ENCODE measurements around the gene ABCA7.

The ABCA7 gene

DNA sequence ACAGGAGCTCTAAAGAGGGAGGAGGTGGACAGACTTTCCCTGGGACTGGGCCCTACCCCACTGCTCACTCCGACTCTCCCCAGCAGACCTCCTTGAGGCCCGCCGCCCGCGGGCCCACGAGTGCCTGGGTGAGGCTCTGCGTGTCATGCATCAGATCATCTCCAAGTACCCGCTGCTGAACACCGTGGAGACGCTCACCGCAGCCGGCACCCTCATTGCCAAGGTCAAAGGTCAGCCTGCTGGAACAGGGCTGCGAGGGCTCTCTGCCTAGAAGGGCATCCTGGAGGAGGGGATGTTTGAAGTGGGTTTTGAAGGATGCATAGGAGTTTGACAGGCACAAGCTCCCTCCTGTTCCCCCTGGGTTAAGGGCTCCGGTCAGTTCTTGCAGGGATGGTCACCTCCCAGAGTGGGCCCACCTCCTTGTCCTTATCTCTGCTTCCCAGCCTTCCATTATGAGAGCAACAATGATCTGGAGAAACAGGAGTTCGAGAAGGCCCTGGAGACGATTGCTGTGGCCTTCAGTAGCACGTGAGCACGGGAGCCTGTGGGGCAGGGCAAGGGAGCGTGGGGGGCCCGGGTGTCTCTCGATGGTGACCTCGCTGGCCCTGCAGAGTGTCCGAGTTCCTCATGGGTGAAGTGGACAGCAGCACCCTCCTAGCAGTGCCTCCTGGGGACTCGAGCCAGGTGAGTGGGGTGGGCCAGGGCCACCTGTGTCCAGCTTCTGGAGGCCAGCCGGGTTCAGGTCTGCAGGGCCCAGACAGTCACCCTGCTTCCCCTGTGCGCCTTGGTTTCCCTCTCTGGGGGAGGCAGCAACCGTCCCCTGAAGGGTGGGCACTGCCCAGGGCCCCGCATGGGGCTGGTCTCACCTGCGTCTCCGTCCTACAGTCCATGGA lies 33.4 kb downstream of the ABCA7 start:
- DNase-seq, result peak; percentile 31

DNA sequence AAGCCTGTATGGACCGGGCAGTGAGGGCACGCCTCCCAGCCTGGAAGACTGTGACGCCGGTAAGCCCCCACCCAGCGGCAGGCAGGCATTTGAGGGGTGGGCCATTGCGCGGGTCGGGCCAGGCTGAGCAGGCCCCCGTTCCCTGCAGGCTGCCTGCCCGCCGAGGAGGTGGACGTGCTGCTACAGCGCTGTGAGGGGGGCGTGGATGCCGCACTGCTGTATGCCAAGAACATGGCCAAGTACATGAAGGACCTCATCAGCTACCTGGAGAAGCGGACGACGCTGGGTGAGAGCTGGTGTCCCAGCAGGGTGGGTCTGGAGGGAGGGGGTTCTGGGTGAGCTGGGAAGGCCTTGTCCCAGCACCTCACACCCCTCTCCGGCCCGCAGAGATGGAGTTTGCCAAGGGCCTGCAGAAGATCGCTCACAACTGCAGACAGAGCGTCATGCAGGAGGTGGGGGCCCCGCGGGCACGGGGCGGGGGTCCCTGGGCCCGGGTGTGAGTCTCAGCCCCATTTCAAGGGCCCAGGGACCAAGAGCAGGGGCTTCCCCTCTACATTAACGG lies 34.1 kb downstream of the ABCA7 start:
- DNase-seq, result peak; percentile 37

DNA sequence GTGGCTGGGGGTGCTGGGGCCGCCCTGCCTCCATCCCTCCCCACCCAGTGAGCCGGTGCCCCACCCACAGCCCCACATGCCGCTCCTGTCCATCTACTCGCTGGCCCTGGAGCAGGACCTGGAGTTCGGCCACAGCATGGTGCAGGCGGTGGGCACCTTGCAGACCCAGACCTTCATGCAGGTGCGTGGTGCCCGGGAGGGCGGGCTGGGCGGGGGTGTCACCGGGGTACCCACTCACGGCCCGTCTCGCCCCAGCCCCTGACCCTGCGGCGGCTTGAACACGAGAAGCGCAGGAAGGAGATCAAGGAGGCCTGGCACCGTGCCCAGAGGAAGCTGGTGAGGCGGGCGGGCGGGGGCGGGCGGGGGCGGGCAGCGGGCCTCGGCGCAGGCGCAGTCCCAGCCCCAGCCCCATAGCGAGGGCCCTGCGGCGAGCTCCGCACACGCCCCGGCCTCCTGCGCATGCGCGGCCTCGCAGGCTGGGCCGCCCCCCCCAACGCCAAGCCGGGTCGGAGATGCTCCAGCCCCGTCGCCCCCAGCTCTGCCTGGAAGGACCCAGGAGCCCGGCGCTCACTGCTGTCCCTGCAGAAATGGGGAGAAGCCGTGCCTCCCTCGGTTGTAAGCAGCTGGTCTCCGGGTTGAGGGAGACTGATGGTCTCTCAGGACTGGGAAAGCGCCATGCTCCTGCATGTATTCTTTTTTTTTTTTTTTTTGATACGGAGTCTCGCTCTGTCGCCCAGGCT lies 34.8 kb downstream of the ABCA7 start:
- DNase-seq, result peak; percentile 91

DNA sequence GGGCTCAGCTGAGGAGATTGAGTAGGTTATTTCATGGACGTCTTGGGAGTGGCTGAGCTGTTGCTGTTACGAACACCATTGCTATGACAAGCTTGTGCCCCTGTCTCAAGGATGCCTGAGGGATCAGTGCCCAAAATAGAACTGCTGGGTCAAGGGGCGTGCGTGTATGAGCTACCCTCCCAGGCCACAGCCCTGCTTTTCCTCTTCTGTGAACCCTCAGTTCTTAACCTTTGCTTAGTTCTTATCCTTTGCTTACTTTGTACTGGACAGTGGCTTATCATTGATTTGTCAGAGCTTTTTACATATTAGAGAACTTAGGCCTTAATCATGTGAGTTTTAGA lies 36.1 kb downstream of the ABCA7 start:
- no peak for DNase-seq

DNA sequence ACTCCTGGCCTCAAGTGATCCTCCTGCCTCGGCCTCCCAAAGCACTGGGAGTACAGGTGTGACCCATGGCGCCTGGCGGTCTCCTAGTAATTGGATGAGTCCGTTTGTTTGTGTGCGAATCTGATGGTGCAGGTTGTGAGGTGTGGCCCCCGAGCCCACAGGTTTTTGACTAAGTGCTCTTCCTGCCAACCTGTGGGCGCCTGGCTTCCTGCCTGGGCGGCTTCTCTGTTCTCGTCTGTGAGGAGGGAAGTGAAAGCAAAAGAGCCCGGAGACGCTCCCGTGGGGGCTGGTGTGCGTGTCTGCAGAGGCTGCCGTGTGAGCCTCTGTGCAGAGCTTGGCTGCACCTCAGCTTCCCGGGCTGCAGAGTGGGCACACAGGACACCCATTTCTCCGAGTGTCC lies 37.0 kb downstream of the ABCA7 start:
- peak; percentile 89 for DNase-seq

DNA sequence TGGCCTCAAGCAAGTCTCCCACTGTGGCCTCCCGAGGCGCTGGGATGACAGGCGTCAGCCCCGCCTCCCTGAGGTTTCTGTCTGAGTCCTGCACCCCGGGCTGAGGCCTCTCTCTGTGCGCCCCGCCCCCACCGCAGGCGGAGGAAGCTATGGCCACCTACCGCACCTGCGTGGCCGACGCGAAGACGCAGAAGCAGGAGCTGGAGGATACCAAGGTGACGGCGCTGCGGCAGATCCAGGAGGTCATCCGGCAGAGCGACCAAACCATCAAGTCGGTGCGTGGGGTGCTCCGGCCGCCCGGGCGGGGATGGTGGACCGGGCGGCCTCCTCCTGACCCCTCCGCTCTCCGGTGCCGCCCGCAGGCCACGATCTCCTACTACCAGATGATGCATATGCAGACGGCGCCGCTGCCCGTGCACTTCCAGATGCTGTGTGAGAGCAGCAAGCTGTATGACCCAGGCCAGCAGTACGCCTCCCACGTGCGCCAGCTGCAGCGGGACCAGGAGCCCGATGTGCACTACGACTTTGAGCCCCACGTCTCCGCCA lies 39.7 kb downstream of the ABCA7 start:
- DNase-seq, result peak; percentile 84

DNA sequence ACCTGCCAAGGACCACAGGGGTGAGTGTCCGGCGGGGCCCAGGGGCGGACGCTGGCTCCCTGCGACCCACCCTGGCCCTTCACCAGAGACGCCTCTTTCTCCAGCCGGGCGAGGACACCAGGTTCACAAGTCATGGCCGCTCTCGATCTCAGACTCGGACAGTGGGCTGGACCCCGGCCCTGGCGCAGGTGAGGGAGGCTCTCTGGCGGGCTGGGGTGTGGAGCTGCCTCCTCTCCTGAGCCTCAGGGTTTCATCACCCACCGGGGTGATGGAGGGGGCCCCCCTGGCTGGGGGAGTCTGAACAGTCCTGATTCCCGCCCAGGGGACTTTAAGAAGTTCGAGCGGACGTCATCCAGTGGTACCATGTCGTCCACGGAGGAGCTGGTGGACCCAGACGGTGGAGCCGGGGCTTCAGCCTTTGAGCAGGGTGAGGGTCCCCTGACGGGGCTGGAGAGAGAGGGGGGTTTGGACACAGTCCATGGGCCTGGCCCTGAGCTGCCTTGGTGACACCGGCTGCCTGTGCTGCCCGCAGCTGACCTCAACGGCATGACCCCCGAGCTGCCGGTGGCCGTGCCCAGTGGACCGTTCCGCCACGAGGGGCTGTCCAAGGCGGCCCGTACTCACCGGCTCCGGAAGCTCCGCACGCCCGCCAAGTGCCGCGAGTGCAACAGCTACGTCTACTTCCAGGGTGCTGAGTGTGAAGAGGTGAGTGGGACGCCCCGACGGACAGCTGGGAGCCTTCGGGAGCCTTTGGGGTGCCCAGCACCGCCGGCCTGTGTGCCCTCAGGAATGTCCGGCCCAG lies 40.7 kb downstream of the ABCA7 start:
- no peak for DNase-seq

DNA sequence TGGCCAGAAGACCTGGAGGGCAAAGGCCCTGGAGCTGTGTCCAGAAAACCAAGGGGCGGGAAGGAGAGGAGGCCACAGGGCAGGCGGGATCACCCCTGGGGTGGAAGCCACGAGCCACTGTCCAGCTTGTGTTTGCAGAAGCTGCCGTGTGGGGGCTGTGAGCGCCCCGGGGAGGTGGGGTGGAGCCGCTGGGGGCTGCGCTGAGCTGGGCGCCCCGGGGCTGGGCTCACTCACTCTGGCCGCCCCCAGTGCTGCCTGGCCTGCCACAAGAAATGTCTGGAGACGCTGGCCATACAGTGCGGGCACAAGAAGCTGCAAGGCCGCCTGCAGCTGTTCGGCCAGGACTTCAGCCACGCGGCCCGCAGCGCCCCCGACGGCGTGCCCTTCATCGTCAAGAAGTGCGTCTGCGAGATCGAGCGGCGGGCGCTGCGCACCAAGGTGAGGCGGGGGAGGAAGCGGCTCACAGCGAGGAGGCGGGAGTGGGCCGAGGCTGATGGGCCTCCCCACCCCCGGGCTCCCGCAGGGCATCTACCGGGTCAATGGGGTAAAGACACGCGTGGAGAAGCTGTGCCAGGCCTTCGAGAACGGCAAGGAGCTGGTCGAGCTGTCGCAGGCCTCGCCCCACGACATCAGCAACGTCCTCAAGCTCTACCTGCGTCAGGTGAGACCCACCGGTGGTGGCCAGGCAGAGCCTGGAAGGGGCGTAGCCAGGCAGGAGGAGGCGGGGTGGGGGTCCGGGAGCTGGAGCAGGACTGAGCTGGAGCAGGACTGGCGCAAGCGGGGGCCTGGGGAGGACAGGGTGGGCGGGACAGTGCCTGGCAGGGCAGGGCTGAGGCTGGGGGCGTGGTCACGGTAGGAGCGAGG lies 41.6 kb downstream of the ABCA7 start:
- DNase-seq, result no peak

DNA sequence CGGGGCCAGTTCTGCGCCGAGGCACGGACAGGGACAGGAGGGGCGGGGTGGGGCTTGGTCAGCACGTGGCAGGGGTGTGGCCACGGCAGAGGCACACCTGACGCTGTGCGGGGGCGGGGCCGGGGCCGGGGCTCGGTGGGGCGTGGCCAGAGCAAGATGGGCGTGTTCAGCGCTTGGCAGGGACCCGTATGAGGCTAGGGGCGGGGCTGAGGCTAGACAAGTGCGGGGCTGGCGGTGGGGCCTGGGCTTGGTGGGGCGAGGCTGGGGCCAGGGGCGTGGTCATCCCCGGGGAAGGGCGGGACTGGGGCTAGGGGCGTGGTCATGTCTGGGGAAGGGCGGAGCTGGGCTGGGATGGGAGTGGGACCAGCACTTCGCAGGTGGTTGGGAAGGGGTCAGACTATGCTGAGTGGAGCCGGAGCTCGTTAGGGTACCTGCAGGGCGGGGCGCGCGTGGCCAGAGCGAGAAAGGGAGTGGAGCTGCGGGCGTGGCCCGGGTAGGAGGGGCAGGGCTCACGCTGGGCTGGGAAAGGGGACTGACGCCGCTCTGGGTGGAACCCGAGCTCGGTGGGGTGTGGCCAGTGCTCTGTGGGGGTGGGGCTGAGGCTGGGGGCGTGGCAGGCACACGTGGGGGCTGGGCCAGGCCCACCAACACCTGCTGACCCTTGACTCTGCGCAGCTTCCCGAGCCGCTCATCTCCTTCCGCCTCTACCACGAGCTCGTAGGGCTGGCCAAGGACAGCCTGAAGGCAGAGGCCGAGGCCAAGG lies 42.4 kb downstream of the ABCA7 start:
- peak; percentile 91 for DNase-seq

DNA sequence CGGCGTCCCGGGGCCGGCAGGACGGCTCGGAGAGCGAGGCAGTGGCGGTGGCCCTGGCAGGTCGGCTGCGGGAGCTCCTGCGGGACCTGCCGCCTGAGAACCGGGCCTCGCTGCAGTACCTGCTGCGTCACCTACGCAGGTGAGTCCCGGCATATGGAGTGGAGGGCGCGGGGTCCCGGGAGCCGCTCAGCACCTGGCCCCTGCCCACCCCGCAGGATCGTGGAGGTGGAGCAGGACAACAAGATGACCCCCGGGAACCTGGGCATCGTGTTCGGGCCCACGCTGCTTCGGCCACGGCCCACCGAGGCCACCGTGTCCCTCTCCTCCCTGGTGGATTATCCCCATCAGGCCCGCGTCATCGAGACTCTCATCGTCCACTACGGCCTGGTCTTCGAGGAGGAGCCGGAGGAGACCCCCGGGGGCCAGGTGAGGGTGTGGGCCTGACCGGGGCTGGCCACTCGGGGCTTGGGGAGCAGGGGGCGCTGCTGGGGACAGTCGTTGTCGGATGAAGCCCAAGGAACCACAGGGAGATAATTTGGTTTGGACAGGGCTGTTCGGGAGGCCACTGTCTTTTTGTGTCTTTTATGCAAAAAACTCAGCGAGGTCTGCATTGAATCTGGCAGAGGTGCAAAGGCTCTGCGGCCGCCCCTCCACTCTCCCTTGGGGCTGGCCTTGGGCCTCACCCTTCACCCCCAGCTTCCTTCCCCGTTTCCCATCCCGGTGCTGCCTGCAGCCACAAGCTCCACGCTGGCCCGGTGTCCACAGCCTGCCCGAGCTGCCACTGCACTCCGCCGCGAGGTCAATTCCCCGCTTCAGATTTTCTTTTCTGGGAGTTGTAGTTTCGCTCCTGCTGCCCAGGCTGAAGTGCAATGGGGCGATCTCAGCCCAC lies 43.3 kb downstream of the ABCA7 start:
- no peak for DNase-seq

DNA sequence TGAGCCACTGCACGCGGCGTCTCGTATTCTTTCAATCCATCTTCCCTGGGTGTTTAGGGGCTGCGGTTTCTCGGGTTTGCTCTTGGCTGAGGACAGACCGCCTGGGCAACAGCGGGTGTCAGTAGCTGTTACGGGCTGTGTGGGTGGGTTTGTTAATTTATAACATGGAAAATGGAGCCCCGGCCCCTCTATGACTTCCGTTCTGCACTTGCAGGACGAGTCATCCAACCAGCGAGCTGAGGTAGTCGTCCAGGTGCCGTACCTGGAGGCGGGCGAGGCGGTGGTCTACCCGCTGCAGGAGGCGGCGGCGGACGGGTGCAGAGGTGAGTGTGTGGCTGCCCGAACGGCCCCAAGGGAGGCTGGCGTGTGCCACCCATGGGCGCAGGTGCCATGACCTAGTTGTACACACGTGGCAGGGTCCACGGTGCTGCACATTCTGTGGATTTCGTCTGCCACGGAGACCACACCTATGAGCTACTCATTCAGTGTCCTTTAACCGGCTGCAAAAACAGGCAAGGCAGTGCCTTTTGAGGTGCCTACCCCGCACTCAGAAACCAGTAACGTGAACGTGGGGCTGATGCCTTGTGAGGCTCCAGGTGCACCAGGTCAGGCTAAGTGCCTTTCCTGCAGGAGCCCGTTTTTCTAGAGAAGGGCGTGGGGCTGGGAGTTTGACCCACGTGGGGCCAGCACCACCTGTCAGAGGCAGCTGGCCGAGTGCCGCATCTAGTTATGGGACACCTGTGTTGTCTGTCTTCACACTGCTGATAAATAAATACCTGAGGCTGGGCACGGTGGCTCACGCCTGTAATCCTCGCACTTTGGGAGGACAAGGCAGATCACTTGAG lies 44.3 kb downstream of the ABCA7 start:
- DNase-seq, result no peak

DNA sequence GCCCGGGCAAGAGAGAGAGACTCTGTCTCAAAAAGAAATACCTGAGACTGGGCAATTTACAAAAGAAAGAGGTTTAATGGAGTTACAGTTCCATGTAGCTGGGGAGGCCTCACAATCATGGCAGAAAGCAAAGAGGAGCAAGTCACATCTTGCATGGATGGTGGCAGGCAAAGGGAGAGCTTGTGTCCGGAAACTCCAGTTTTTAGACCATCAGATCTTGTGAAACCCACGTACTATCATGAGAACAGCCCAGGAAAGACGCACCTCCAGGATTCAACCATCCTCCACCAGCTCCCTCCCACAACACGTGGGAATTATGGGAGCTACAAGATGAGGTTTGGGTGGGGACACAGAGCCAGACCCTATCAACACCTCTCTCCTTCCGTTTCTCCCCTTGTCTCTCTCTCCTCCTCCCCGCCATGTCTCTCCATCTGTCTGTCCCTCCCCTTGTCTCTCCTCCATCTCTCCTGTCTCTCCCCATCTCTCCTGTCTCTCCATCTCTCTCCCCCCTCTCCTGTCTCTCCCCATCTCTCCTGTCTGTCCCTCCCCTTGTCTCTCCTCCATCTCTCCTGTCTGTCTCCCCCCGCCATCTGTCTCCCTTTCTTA lies 45.2 kb downstream of the ABCA7 start:
- DNase-seq, result no peak

DNA sequence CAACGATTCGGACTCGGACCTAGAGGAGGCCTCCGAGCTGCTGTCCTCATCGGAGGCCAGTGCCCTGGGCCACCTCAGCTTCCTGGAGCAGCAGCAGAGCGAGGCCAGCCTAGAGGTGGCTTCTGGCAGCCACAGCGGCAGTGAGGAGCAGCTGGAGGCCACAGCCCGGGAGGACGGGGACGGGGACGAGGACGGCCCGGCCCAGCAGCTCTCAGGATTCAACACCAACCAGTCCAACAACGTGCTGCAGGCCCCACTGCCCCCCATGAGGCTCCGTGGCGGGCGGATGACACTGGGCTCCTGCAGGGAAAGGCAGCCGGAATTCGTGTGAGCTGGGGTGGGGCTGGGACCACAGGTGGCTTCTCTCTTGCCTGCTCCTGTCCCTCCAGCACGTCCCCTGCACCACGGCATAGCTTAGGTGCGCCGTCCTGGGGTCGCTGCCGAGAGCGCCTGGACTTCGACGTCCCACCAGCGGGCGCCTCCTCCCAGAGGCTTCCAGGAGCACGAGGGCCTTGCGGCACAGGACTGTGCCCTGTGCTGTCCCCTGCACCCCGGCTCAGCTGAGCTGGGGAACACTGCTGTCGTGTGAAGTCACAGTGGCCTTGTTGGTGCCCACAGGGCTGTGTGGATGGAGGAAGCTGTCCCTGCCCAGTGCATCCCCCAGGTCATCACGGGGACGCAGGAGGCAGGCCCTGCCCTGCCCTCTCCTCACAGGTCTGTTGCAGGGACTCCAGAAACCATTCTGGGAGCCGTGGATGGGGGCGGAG lies 46.0 kb downstream of the ABCA7 start:
- no peak for DNase-seq

DNA sequence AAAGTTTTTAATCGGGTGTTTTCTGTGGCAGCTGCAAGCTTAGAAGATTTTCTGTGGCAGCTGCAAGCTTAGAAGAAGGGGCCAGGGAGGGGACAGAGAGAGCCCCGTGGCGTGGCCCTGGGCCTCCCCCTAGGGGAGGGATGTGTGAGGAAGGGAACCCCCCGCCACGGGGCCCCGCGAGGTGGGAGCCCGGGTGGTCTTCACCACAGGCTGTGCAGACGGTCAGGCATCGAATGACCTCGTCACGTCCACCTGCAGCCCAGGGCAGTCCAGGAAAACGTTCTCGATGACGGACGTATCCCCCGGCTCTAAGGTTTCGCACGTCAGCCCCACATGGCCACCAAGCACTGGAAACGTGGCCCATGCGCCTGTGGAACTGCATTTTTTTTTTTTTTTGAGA lies 46.7 kb downstream of the ABCA7 start:
- DNase-seq, result no peak

DNA sequence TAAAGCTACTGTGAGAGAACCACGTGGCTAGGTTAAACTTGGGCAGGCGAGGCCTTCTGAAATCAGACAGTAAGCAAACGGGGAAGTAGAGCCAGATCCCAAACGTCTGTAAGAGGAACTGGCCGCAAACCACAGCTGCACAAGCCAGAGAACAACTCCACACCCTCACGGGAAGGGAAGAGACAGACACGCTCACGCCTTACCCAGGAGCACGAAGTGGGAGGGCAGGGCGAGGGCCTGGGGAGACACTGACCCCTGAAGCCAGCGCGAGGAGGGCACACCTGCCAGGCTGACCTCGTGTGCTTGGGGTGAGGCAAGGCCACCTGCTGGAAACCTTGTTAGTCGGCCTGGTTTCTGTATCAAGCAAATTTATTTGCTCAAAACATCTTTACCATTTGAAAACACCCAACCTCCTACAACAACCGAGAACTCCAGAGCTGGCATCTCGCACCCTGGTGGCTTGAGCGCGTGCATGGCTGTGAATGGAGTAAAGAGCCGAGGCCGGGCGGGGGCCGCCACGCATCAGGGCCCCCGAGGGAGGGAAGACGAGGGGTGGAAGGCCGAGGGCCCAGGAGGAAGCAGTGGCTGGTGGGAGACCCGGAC lies 48.0 kb downstream of the ABCA7 start:
- DNase-seq, result no peak

DNA sequence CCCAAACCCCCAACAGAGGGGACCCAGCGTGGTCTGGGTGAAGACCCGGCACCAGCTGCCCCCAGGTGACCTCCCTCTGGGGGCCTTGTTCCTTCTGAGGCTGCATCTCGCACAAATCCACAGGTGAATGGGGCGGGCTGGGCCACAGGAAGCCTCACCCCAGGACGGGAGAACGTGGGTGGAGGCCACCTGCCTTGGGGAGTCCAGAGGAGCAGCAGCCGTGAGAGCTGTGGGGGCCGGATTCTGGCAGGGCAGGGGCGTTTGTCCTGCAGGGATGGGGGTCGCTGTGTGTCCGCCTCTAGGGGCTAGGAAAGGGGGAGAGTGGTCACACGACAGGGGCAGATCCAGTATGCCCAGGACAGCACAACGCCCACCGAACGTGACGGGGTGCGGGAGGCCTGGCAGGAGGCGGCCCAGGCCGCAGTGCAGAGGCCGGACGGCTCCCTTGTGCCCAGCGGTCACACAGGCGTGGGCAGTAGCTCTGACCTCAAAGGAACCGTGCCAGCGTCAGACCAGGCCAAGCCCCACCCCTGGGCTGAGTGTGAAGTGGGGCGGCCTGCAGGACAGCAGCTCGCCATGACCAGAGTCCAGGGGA lies 48.6 kb downstream of the ABCA7 start:
- no peak for DNase-seq
